Measurements from ENCODE around the gene FANCC. TPM values are rescaled to one million over a fixed set of nuclear protein-coding genes. Genes with fewer than 3 reads are reported as not detected.

FANCC gene
- total RNA-seq, 1 donor from 2014 or later, result 6.2 TPM

GRCh38 chr9:95193480-95193879 lies 124.0 kb downstream of the FANCC start:
- no peak for DNase-seq (ENCODE audit: low read depth in 2 of 2)

DNA sequence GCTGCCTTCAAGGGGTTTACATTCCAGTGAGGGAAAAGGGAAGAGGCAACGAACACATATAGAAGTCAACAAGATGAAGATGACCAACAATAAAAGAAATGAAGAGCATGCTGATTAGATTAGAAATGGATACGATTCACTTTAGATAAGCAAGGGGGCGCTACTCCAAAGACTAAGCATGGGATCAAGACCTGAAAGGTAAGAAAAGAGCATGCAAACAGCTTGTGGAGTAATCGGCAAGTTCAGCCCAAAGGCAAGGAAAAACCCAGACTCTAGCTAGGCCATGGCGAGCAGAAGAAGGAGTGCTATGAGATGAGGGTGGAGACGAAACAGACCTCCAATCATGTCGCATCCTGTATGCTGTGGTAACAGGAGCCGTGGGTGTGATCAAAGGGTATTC lies 124.4 kb downstream of the FANCC start:
- no peak for DNase-seq (ENCODE audit: low read depth in 2 of 2)

DNA sequence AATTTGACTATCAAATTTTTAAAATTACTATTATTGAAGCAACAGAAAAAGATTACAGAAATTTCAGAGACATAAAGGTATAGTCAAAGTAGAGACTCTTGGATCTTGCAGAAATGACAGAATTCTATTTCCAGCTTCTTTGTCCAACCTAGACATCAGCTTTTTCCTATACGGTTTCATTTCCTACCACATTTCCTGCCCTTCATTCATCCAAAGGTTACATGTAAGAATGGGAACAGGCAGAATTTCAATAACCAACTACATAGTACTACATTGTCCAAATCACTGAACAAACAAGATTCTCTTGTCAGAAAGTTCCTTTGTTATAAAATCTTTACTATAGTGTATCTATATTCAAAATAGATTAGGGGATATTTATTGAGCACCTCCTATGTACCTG lies 124.9 kb downstream of the FANCC start:
- DNase-seq (ENCODE audit: low read depth in 2 of 2), result peak; percentile 40 to 67

DNA sequence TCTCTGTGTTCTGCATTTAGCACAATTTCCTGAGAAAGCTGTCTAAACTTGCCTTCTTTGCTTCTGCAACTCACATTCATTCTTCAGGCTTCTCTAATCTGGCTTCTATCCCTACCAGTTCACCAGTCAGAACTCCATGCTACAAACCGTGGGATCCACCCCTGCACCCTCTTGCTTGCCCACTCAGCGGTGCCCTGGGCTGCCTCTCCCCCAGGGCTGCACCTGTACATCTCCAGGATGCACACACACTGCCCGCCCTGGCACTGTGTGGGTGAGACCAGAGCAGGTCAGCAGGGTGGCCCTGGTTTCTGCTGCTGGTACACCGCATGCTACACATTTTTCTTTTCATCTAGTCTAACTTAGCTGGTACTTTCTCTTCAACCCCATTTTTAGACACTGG lies 127.1 kb downstream of the FANCC start:
- DNase-seq (ENCODE audit: low read depth in 2 of 2), result no peak

- DNase-seq (ENCODE audit: low read depth in 2 of 2), result peak; percentile 92 to 99
Observed at GRCh38 chr9:95189251-95190098, 128.0 kb downstream of the FANCC start.

DNA sequence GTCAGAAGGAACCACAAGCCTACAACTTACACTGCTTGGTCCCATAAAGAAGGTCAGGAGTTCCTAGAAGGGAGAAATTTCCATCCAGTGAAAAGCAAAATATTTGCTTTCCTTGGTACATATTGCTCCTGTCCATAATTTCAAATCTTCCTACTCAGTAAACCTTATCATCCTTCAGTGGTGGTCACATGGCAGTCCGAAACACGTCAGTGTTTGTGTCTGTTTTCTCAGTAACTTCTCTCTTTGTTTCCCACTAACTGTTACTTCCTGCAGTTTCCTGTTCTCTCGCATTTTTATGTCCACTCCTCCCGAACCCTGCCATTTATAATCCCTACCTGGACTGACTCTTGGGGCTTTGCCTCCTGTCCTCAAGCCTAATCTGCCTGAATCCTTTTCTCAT lies 129.1 kb downstream of the FANCC start:
- peak; percentile 83 to 94 for DNase-seq (ENCODE audit: low read depth in 2 of 2)

DNA sequence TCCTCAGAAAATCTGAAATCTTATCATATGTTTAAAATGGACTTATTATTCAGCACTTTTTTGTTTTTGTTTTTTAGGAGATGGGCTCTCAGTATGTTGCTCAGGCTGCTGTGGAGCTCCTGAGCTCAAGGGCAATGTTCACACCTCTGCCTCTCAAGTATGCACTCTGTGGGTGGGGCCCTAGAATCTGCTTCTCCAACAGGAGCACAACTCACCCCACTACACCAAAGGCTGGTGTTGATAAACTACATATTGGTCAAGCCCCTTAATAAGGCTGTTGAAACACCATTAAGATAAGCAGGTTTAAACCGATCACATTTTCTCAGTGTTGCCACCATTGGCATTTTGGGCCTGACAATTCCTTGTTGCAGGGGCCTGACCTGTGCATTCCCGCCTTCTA lies 131.6 kb downstream of the FANCC start:
- DNase-seq (ENCODE audit: low read depth in 2 of 2), result no peak

DNA sequence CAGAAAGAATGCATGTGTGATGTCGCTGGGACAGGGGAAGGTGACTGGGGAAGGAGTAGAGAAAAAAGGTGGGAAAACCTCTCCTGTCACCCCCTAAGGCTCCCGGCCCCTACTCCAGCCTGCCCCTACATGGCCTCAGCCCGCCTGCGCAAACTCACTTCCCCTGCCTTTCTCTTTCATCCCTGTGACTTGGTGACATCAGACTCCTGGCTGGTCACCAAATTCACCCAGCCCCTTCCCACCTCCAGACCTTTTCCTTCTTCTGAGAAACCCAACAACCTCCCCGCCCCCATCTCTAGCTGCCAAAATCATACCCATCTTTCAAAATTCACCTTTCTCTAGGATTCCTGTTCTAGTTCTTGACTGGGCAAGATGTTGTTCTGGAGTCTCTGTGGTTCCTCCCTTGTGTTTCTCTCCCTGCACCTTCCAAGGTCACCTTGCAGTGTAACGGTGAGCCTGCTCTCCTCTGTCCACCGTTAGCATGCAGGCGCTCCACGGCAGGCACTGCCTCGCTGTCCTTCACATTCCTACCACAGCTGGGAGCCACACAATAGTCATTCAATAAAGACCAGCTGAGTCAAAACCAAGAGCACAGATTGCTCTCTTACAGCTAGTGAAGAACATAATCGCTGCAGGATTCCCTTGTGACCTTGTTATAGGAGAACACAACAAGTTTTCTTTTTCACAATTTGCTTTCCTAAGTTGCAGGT lies 134.5 kb downstream of the FANCC start:
- DNase-seq (ENCODE audit: low read depth in 2 of 2), result no peak

- DNase-seq (ENCODE audit: low read depth in 2 of 2), result no peak
Observed at GRCh38 chr9:95181835-95182234, 135.7 kb downstream of the FANCC start.

DNA sequence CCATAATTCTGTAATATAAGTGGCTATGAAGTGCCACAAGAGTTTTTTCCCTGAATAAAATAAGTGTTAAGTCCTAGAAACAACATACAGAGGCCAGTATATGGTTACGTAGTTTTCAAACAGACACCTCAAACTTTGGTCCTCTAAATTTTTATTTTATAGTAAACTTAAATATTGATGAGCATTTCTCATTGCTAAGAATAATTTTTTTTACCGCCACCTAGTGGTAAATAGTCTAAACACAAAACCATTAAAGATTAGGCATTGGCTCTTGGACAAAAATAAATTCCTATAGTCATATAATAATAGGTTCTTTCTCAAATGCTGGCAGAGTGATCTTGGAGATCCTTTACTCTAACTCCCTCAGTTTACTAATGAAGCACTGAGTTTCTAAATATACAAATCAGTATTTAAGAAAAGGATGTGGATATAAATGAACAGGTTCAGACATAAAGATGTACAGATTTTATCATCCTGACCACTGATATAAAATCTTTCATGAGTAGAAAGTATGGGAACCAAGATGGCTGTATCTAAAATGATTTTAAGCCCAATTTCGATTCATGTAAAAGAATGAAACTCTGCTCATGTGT lies 136.2 kb downstream of the FANCC start:
- peak; percentile 12 to 37 for DNase-seq (ENCODE audit: low read depth in 2 of 2)

DNA sequence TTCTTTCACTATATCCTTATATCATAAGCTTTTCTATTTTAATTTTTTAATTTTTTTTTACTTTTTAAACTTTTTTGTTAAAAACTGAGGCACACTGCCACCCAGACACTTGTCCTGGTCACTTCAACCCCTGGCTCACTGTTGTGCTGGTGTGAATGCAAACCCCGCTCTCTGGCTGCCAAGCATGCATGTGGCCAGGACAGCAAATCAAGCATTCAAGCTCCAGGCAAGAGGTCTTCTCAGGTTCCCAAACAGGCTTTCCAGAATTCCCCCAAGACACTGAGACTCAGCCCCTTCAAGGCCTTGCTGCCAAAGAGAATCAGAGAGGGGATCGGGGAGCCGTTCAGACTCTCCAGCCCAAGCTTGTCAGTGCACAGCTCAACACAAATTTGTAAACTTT lies 139.9 kb downstream of the FANCC start:
- DNase-seq (ENCODE audit: low read depth in 2 of 2), result no peak

DNA sequence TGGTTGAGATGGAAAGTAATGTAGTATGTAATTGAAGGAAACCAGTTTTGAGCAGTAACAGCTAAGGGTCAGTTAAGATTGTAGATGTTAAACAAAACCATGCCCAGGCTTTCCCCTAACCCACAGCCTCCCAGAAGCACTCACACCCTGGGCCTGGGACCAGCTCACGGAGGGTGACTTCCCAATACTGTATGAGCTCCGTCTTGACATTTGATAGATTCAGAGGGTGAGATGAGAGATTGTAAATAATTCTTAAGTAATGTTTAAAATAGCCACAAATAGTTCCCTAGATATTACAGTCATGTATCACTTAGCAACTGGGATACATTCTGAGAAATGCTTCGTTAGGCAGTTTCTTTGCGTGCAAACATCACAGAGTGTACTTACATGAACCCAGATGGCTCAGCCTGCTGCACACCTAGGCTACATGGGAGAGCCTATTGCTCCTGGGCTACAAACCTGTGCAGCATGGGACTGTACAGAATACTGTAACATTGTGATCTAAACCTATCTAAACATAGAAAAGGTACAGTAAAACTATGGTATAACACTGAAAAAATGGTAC lies 140.7 kb downstream of the FANCC start:
- no peak for DNase-seq (ENCODE audit: low read depth in 2 of 2)

DNA sequence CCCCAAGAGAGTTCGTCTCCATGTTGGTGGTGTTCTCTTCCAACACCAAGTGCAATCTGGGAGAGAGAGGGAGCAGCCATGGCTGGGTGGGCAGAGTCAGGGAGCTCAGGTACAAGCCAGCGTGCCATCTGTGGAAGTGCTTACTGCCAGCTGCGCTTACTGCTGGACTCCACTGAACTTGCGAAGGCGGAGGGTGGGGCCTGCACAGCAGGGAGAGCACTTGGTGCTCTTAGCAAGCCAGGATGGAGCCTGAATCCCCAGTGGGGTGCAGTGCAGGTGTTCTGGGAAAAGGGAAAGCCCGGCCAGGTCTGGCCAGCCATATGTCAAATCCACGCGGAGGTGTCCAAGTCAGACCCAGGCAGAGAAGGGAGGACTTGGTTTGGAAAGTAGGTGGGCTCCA lies 142.0 kb downstream of the FANCC start:
- DNase-seq (ENCODE audit: low read depth in 2 of 2), result no peak

DNA sequence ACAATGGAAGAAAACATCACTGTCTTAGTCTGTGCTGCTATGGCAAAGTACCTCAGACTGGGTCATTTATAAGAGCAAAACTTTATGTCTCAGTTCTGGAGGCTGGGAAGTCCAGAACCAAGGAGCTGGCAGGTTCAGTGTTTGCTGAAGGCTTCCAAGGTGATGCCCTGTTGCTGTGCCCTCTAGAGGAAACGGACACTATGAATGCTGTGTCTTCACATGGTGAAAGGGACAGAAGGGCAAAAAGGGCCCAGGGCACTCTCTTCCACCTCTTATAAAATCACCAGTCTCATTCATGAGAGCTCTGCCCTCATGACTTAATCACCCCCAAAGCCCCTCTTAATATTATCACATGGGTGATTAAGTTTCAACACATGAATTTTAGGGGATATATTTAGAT lies 143.5 kb downstream of the FANCC start:
- no peak for DNase-seq (ENCODE audit: low read depth in 2 of 2)

- peak in 1 of 2 donors; percentile 7 for DNase-seq (ENCODE audit: low read depth in 2 of 2)
Observed at GRCh38 chr9:95171596-95171995, 145.9 kb downstream of the FANCC start.

GRCh38 chr9:95171001-95171400 lies 146.5 kb downstream of the FANCC start:
- DNase-seq (ENCODE audit: low read depth in 2 of 2), result peak; percentile 84 to 92

DNA sequence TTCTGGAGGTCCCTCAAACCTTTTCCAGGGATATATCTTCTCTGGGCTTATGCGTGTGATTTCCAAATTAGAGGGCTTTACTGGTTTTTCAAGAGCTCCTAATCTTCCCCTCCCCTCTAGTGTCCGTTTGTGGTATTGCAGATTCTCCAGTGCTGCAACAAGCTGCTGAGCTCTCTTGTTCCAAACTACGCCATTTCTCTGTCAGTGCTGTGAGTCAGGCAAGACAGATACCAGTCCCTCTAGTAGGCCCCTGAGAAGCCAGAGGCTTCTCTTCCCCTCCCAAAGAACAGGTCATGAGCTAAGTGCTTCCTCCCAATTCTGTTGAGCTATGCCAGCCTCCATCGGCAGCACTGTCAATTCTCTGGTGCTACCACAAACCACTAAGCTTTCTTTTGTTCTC lies 149.5 kb downstream of the FANCC start:
- DNase-seq (ENCODE audit: low read depth in 2 of 2), result peak; percentile 91

GRCh38 chr9:95165004-95165403 lies 152.5 kb downstream of the FANCC start:
- no peak for DNase-seq (ENCODE audit: low read depth in 2 of 2)

- DNase-seq (ENCODE audit: low read depth in 2 of 2), result peak; percentile 45 to 74
Observed at GRCh38 chr9:95157481-95158151, 159.9 kb downstream of the FANCC start.

GRCh38 chr9:95156074-95156473 lies 161.4 kb downstream of the FANCC start:
- DNase-seq (ENCODE audit: low read depth in 2 of 2), result no peak

DNA sequence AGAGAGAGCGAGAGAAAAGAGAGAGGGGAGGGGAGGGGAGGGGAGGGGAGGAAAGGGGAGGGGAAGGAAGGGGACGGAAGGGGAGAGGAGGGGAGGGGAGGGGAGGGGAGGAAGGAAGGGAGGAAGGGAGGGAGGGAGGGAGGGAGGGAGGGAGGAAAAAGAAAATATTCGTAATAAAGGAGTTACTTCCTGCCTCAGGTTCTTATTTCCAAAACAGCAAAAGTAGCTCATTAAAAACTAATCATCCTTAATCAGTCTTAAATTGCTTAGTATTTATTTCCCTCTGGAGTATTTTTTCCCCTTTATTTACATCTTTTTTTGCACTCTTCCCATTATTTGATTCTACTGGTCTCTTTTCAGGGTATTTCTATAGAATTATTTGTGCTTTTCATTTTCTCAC lies 162.3 kb downstream of the FANCC start:
- no peak for DNase-seq (ENCODE audit: low read depth in 2 of 2)

DNA sequence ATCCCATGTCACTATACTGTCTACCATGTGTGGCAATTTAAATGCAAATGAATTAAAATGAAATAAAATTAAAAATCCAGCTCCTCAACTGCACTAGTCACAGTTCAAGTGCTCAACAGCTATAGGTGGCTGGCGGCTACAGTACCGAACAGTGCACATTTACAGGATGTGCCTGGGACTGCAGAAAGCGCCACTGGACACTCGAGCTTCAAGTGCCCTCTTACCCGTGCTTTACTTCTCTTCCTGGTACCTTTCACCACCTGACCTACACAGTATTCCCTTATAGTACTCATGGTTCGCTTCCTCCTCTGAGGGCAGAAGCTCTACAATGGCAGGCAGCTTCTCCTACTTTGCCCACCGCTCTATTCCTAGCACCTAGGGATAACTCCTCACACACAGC lies 166.6 kb downstream of the FANCC start:
- DNase-seq (ENCODE audit: low read depth in 2 of 2), result no peak
